PFSK-1 (cell line): Measurements from ENCODE around the gene ULK1.

ENCODE experiments used
- POLR2AphosphoS5 ChIP-seq: IDR thresholded peaks from 2 replicates; pipeline ENCODE4 v1.6.1; 2012; ENCODE audit warnings: low read depth, mild to moderate bottlenecking, control low read depth, low read length, moderate library complexity
- SIN3A ChIP-seq: IDR thresholded peaks from 2 replicates; pipeline ENCODE4 v1.6.1; 2012; ENCODE audit warnings: mild to moderate bottlenecking, low read length, moderate library complexity, borderline replicate concordance; ENCODE audit not compliant: insufficient read depth

- no peak for TF ChIP-seq POLR2AphosphoS5
- TF ChIP-seq SIN3A = no peak
Measured at GRCh38 chr12:131894981-131895639, 688 bp downstream of the ULK1 start.
